Right cardiac atrium (tissue), 5 donors: ENCODE data around the gene CD300LD. TPM values are rescaled to one million over a fixed set of nuclear protein-coding genes. Genes with fewer than 3 reads are reported as not detected.

Experiments used
- ATAC-seq, 2 donors: fragments of 200-7000 bp; cut with Tn5 transposase; one replicate each; pipeline versions ENCODE4 v1.8.0 to v1.9.1; 2020; ENCODE audit warnings: moderate library complexity in 2 of 2, mild to moderate bottlenecking in 1 of 2
- DNase-seq, 3 donors: peaks; one replicate each; pipeline ENCODE4 v3.0.0-alpha.2; 2020
- H3K27ac ChIP-seq: one replicate; pipeline ENCODE4 v1.5.1; 2013; ENCODE audit warnings: mild to moderate bottlenecking, low read length, control low read depth, moderate library complexity
- H3K27me3 ChIP-seq: one replicate; pipeline ENCODE4 v1.6.1; 2013; ENCODE audit not compliant: control insufficient read depth, insufficient read depth
- H3K4me1 ChIP-seq: one replicate; pipeline ENCODE4 v1.6.1; 2013; ENCODE audit warnings: low read length; ENCODE audit not compliant: control insufficient read depth, insufficient read depth
- H3K4me3 ChIP-seq: one replicate; pipeline ENCODE4 v1.5.1; 2013; ENCODE audit warnings: low read length, control low read depth
- H3K9me3 ChIP-seq: one replicate; pipeline ENCODE4 v1.6.1; 2013; ENCODE audit warnings: low read length; ENCODE audit not compliant: control insufficient read depth
- WGBS: extraction: QIAGEN DNeasy Blood & Tissue Kit; methylation state at CpG from one replicate; pipeline ENCODE4 v1.1.7; 2013; 5-methylcytosine and 5-hydroxymethylcytosine counted together
- intact Hi-C, 4 donors: fragments of 100-400 bp; cut with DNase I; formaldehyde crosslinking; loops; one replicate each; pipeline versions ENCODE4 v1.11.0 to v1.14.0; 2022 to 2023
- polyA plus RNA-seq: library from polyadenylated mRNA; stranded (reverse); fragments of 200-250 nt; gene quantifications from one replicate; pipeline ENCODE4 v1.2.3, GENCODE V29; 2013
- total RNA-seq, 4 donors: library from RNA; stranded (reverse); fragmentation: NEBNext Ultra II Directional; extraction: Animal tissue kit (Norgen Biotek cat#: 25700); gene quantifications; one replicate each; pipeline ENCODE4 v1.2.1, GENCODE V29; 2021
- donor health status: healthy with polysubstance abuse.
- donor health status: DM: no; HTN: yes; CAD: no.
- donor health status: DM: no; HTN: no; CAD: no.
- donor health status: DM: no; HTN: yes; CAD: no; lungs with severe emphysema.
- donor health status: DM: yes; HTN: yes; CAD: no.

The CD300LD gene
- total and polyA plus RNA-seq, 5 donors: not detected

- Histone ChIP-seq H3K4me3 (no peak overlapping the region), H3K27me3 (no peaks in the 10 kb centered on the region), H3K4me1 (no peaks in the 10 kb centered on the region), H3K9me3 (no peaks in the 10 kb centered on the region), H3K27ac (no peak overlapping the region)
- ATAC-seq (no peak), DNase-seq (no peak)
- WGBS: 82% methylated on average over 17 of the region's 17 CpGs
- intact Hi-C loops: no loop called here
Observed at GRCh38 chr17:74542727-74543383, 49.2 kb downstream of the CD300LD start.

DNA sequence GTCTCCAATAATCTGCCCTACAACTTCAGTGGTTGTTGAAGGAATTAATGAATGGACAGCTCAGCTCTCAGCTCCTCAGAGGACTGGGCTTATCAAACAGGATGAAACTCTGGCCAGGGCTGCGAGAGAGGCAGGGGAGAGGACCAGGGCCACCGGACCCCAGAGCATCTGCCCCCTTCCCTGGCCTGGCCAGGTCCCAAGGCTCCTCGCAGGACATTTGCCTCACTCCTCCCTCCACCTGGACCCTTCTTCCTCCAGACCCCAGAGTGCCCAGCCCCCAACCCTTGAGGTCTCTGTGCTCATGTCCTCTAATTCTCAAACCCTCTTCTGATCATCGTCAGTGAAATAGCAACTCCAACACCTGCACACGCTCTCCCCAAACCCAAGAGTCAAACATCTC, 49.9 kb downstream of the CD300LD start:
- 72% methylated on average over 5 of the region's 5 CpGs for WGBS
- Histone ChIP-seq H3K9me3 (no peaks in the 10 kb centered on the region), H3K27ac (no peak overlapping the region), H3K4me3 (no peak overlapping the region), H3K4me1 (no peaks in the 10 kb centered on the region), H3K27me3 (no peaks in the 10 kb centered on the region)
- intact Hi-C loops: no loop called here
- ATAC-seq (no peak), DNase-seq (no peak)

DNA sequence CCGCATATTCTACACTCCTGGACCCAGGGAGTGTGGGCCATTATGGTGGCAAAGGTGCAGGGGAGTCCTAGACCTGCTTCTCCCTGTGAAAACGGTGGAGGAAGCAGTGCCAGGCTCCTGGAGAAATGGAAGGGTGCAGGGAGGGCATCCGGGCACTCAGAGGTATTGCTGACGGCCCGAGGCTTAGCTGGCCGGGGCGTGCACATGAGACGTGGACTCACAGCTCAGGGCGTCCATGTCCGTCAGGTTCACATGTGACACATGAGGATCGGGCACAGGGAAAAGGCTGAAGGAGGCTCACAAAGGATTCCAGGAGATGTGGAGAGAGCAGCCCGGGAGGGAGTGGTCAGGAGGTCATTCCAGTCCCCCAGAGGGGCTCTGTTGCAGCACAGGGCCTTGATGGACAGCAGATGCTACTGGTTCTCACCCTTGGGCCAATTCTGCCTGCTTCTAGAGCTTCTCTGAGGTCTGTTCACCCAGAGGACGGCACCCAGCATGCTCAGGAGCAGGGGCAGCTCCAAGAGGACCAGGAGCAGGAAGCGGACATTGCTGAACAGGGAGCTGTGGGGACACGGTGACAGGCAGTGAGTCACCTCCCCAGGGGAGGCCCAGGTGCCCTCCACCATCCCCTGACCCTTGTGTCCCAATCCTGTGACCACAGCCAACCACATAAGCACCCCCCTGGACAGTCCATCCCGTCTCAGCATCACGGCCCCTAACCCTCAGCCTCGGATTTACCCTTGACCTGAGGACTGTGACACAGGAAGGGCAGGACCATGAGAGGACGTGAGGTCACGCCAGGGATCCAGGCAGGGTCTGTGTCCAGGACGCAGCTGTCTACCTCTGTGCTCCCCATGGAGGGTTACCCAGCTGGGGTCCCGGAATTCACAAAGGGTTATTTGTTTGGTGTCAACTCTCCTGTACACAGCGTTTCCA, 50.6 kb downstream of the CD300LD start:
- ATAC-seq: no peak
- no peaks in the 10 kb centered on the region for H3K9me3 ChIP-seq
- no peak overlapping the region for H3K4me3 ChIP-seq
- H3K27me3 ChIP-seq: peaks cover 2% of the 10 kb centered on the region
- no peak for DNase-seq
- H3K4me1 ChIP-seq: no peaks in the 10 kb centered on the region
- H3K27ac ChIP-seq: no peak overlapping the region
- intact Hi-C loops: no loop called here
- 71% methylated on average over 23 of the region's 23 CpGs for WGBS

GRCh38 chr17:74539281-74539820, 52.7 kb downstream of the CD300LD start:
- no peak for DNase-seq
- ATAC-seq: peak in 1 of 2 donors; percentile 17
- Histone ChIP-seq H3K27ac (no peak overlapping the region), H3K4me3 (no peak overlapping the region), H3K27me3 (peaks cover 2% of the 10 kb centered on the region), H3K9me3 (no peaks in the 10 kb centered on the region), H3K4me1 (no peaks in the 10 kb centered on the region)
- 69% methylated on average over 10 of the region's 10 CpGs for WGBS
- intact Hi-C loops: no loop called here

DNA sequence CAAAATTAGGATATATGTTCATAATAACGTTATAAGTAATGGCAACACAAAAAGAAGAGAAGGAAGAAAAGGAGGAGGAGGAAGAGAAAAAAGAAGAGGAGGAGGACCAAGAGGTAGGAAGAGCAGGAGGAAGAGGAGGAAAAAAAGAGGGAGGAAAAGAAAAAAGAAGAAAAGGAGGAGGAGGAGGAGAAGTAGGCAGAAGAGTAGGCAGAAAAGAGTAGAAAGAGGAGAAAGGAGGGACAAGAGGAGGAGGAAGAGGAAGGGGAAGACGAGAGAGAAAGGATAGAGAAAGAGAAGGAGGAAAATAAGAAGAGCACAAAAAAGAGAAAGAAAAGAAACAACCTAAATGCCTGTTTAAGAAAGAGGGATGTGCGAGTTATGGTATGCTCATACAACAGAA, 55.2 kb downstream of the CD300LD start:
- H3K27ac ChIP-seq: no peak overlapping the region
- intact Hi-C loops: no loop called here
- no peaks in the 10 kb centered on the region for H3K4me1 ChIP-seq
- WGBS: 67% methylated on average over 3 of the region's 3 CpGs
- DNase-seq: no peak
- H3K4me3 ChIP-seq: no peak overlapping the region
- ATAC-seq: no peak
- peaks cover 2% of the 10 kb centered on the region for H3K27me3 ChIP-seq
- H3K9me3 ChIP-seq: no peaks in the 10 kb centered on the region

DNA sequence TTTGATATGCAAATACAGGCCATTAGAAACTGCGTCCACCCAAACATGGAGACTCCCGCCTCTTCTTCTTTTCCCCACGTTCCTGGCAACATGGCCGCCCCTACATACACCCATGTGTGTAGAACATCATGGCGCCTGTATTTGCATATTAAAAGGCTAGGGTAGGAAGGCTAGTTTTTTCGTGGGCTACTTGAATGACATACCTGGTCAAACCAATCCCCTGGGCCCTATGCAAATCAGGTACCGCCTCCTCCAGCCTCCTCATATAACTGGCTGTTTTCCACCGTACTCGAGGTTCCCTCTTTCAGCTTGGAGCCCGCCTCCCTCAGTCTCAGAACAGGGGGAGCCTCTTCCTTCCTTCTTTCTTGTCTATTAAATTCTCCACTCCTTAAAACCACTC, 60.0 kb downstream of the CD300LD start:
- DNase-seq: peak in 2 of 3 donors; percentile 68 to 70
- H3K4me3 ChIP-seq: no peak overlapping the region
- no peak overlapping the region for H3K27ac ChIP-seq
- H3K9me3 ChIP-seq: no peaks in the 10 kb centered on the region
- H3K4me1 ChIP-seq: no peaks in the 10 kb centered on the region
- intact Hi-C loops: no loop called here
- H3K27me3 ChIP-seq: peaks cover 1% of the 10 kb centered on the region
- 63% methylated on average over 10 of the region's 10 CpGs for WGBS
- ATAC-seq: peak; percentile 74 to 76

DNA sequence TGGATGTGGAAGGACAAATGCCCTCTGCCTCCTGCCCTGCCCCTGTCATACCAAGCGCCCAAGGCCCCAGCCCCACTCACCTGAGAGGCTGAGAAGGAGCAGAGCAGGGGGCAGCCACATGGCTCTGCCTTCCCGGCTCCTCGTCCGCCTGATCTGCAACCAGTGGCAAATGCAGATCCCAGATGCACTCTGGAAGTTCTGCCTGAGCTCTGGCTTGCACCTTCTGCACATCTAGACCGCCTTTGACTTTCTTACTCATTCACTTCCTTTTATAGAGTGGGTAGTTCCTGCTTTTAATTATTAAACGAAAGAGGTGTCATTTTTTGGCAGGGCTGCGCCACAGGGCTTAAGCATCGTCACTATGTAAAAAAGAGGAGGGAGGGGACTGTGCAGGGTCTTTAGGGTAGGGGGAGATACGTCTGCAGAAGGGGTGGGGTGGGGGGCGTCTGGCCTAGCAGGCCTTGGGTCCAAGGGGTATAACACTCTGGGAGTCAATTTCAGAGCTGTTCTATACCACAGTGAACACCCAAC, 60.8 kb downstream of the CD300LD start, which contains the start of gene CD300LB:
CD300LB (minus strand) TSS at position 245 of the 531 bp plus-strand sequence; CDS start at position 120, 125 bp downstream.
- no peaks in the 10 kb centered on the region for H3K27me3 ChIP-seq
- ATAC-seq (peak; percentile 9 to 17), DNase-seq (no peak)
- intact Hi-C loops: no loop called here
- 60% methylated on average over 10 of the region's 10 CpGs for WGBS
- H3K4me1 ChIP-seq: no peaks in the 10 kb centered on the region
- H3K27ac ChIP-seq: no peak within 1 kb of the TSS
- H3K9me3 ChIP-seq: no peaks in the 10 kb centered on the region
- no peak within 1 kb of the TSS for H3K4me3 ChIP-seq

DNA sequence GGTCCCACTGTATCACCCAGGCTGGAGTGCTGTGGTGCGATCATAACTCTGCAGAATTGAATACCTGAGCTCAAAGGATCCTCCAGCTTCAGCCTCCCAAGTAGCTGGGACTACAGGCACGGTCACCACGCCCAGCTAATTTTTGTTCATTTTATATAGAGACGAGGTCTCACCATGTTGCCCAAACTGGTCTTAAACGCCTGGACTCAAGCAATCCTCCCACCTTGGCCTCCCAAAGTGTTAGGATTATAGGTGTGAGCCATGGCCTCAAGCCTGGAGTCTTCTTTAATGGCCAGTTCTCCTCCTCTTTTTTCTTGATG, 61.3 kb downstream of the CD300LD start:
- no peak overlapping the region for H3K4me3 ChIP-seq
- DNase-seq (no peak), ATAC-seq (no peak)
- intact Hi-C loops: no loop called here
- no peak overlapping the region for H3K27ac ChIP-seq
- no peaks in the 10 kb centered on the region for H3K9me3 ChIP-seq
- no peaks in the 10 kb centered on the region for H3K27me3 ChIP-seq
- WGBS: 60% methylated on average over 5 of the region's 5 CpGs
- H3K4me1 ChIP-seq: no peaks in the 10 kb centered on the region

Other genes starting within 250 kb of the CD300LD start
- not detected for gene BTBD17, start 230.4 kb downstream of the CD300LD start, total RNA-seq
- gene BTBD17, start 230.4 kb downstream of the CD300LD start, polyA plus RNA-seq: not detected
- gene GPR142, start 224.8 kb downstream of the CD300LD start, total RNA-seq: not detected
- gene GPR142, start 224.8 kb downstream of the CD300LD start, polyA plus RNA-seq: not detected
- 10 to 100 TPM; 27.3 to 40.8 (median 32.1) TPM for gene GPRC5C, start 160.2 kb downstream of the CD300LD start, total RNA-seq
- gene GPRC5C, start 160.2 kb downstream of the CD300LD start, polyA plus RNA-seq: 26.5 TPM
- 1 to 10 TPM; 4.8 to 5.7 (median 5.4) TPM for gene CD300A, start 125.6 kb downstream of the CD300LD start, total RNA-seq
- gene CD300A, start 125.6 kb downstream of the CD300LD start, polyA plus RNA-seq: 2.2 TPM
- gene CD300LB, start 60.8 kb downstream of the CD300LD start, total RNA-seq: under 1 TPM in 1 of 4 donors, not detected in 3; 0.09 TPM
- 0.09 TPM for gene CD300LB, start 60.8 kb downstream of the CD300LD start, polyA plus RNA-seq
- 1 to 10 TPM in 3 of 4 donors, under 1 TPM in 1; 0.62 to 2.1 (median 1.5) TPM for gene CD300C, start 46.2 kb downstream of the CD300LD start, total RNA-seq
- 0.11 TPM for gene CD300C, start 46.2 kb downstream of the CD300LD start, polyA plus RNA-seq
- gene CD300H, start 24.8 kb downstream of the CD300LD start, total RNA-seq: not detected
- not detected for gene CD300H, start 24.8 kb downstream of the CD300LD start, polyA plus RNA-seq
- gene CD300E, start 31.5 kb upstream of the CD300LD start, total RNA-seq: under 1 TPM; 0.38 to 0.94 (median 0.67) TPM
- 0.45 TPM for gene CD300E, start 31.5 kb upstream of the CD300LD start, polyA plus RNA-seq
- under 1 TPM in 3 of 4 donors, not detected in 1; 0.25 to 0.62 (median 0.34) TPM for gene CD300LF, start 120.6 kb upstream of the CD300LD start, total RNA-seq
- 0.05 TPM for gene CD300LF, start 120.6 kb upstream of the CD300LD start, polyA plus RNA-seq
- gene RAB37, start 145.0 kb upstream of the CD300LD start, total RNA-seq: 1 to 10 TPM; 1.1 to 3.4 (median 1.2) TPM
- 1.5 TPM for gene RAB37, start 145.0 kb upstream of the CD300LD start, polyA plus RNA-seq
- 10 to 100 TPM in 2 of 4 donors, 1 to 10 TPM in 2; 6.1 to 11.6 (median 9.7) TPM for gene NHERF1, start 156.3 kb upstream of the CD300LD start, total RNA-seq
- 7.2 TPM for gene NHERF1, start 156.3 kb upstream of the CD300LD start, polyA plus RNA-seq
- gene NAT9, start 184.1 kb upstream of the CD300LD start, total RNA-seq: 10 to 100 TPM; 21.7 to 31.1 (median 25.0) TPM
- gene NAT9, start 184.1 kb upstream of the CD300LD start, polyA plus RNA-seq: 16.8 TPM